Loucy (cell line): ENCODE data around the gene IL23R.
"Not testable (repeated sequence)": the region's sequence is repeated elsewhere in the genome, so short reads cannot be mapped to it uniquely, and the experiment has no call there.

Experiments
- H2AFZ ChIP-seq: fragments of 200-600 bp; sonication (generic); 2 replicates; pipeline ENCODE4 v1.6.0; 2016; ENCODE audit warnings: antibody characterized with exemption, mild to moderate bottlenecking, low read length, moderate library complexity
- H3F3A ChIP-seq: fragments of 200-600 bp; 2 replicates; pipeline ENCODE4 v1.6.0; 2016; ENCODE audit warnings: antibody characterized with exemption, low read depth, mild to moderate bottlenecking
- H3K27me3 ChIP-seq: fragments of 200-600 bp; sonication (generic); 2 replicates; pipeline ENCODE4 v1.6.1; 2014; ENCODE audit warnings: low read length, mild to moderate bottlenecking; ENCODE audit not compliant: insufficient read depth, poor library complexity, severe bottlenecking
- H3K36me3 ChIP-seq: fragments of 200-600 bp; sonication (generic); 2 replicates; pipeline ENCODE4 v1.6.1; 2016; ENCODE audit warnings: low read length; ENCODE audit not compliant: insufficient read depth
- H3K4me1 ChIP-seq: fragments of 200-600 bp; sonication (generic); 2 replicates; pipeline ENCODE4 v1.5.1; 2014; ENCODE audit warnings: low read length, mild to moderate bottlenecking; ENCODE audit not compliant: insufficient read depth, poor library complexity, severe bottlenecking
- H3K4me2 ChIP-seq: fragments of 200-600 bp; sonication (generic); 2 replicates; pipeline ENCODE4 v1.6.0; 2014; ENCODE audit warnings: antibody characterized with exemption, low read length, low read depth, mild to moderate bottlenecking; ENCODE audit not compliant: poor library complexity, severe bottlenecking
- H3K4me3 ChIP-seq: fragments of 200-600 bp; sonication (generic); 2 replicates; pipeline ENCODE4 v1.5.1; 2014; ENCODE audit warnings: low read length, mild to moderate bottlenecking, mixed read lengths; ENCODE audit not compliant: poor library complexity, severe bottlenecking
- H3K79me2 ChIP-seq: fragments of 200-600 bp; sonication (generic); 2 replicates; pipeline ENCODE4 v1.6.1; 2014; ENCODE audit warnings: low read length; ENCODE audit not compliant: insufficient read depth
- H3K9ac ChIP-seq: fragments of 200-600 bp; sonication (generic); 2 replicates; pipeline ENCODE4 v1.6.0; 2014; ENCODE audit warnings: mild to moderate bottlenecking, low read depth, low read length, moderate library complexity; ENCODE audit not compliant: poor library complexity, severe bottlenecking
- H3K9me2 ChIP-seq: fragments of 200-600 bp; sonication (generic); replicated peaks from 2 replicates; pipeline ENCODE4 v1.6.1; 2016; ENCODE audit warnings: low read depth, low read length, mixed read lengths
- H3K9me3 ChIP-seq: fragments of 200-600 bp; sonication (generic); 2 replicates; pipeline ENCODE4 v1.6.1; 2014; ENCODE audit warnings: mild to moderate bottlenecking, antibody characterized with exemption, low read length, low read depth; ENCODE audit not compliant: insufficient read depth
- H4K20me1 ChIP-seq: fragments of 200-600 bp; sonication (generic); 2 replicates; pipeline ENCODE4 v1.6.0; 2014; ENCODE audit warnings: antibody characterized with exemption, low read length, mild to moderate bottlenecking; ENCODE audit not compliant: insufficient read depth, poor library complexity, severe bottlenecking
- CTCF ChIP-seq: fragments of 200-600 bp; sonication (generic); conservative IDR thresholded peaks from 2 replicates; pipeline ENCODE4 v1.5.1; 2014; ENCODE audit warnings: mild to moderate bottlenecking, antibody characterized with exemption, low read length
- EZH2phosphoT487 ChIP-seq: fragments of 200-600 bp; IDR thresholded peaks from 2 replicates; pipeline ENCODE4 v1.6.1; 2018; ENCODE audit warnings: antibody characterized with exemption, mild to moderate bottlenecking, moderate library complexity, borderline replicate concordance

Gene IL23R

GRCh38 chr1:67200755-67201154 lies 34.5 kb downstream of the IL23R start:
- H3K9ac ChIP-seq: no peak overlapping the region
- no peaks in the 10 kb centered on the region for H4K20me1 ChIP-seq
- no peak overlapping the region for H3K4me2 ChIP-seq
- no peaks in the 10 kb centered on the region for H3K79me2 ChIP-seq
- no peak for TF ChIP-seq CTCF
- TF ChIP-seq EZH2phosphoT487: no peak
- H2AFZ ChIP-seq: no peak overlapping the region
- no peaks in the 10 kb centered on the region for H3K36me3 ChIP-seq
- no peaks in the 10 kb centered on the region for H3K9me3 ChIP-seq
- no peak overlapping the region for H3K4me3 ChIP-seq
- H3K4me1 ChIP-seq: no peaks in the 10 kb centered on the region
- H3K9me2 ChIP-seq: no peaks in the 10 kb centered on the region
- no peaks in the 10 kb centered on the region for H3F3A ChIP-seq
- peaks cover 37% of the 10 kb centered on the region for H3K27me3 ChIP-seq

GRCh38 chr1:67201891-67202290 lies 35.6 kb downstream of the IL23R start:
- Histone ChIP-seq H3K27me3 (peaks cover 26% of the 10 kb centered on the region), H3K9ac (no peak overlapping the region), H3K36me3 (no peaks in the 10 kb centered on the region), H3K4me1 (no peaks in the 10 kb centered on the region), H2AFZ (no peak overlapping the region), H4K20me1 (no peaks in the 10 kb centered on the region), H3K4me3 (no peak overlapping the region), H3K9me2 (no peaks in the 10 kb centered on the region), H3K4me2 (no peak overlapping the region), H3K9me3 (no peaks in the 10 kb centered on the region), H3K79me2 (no peaks in the 10 kb centered on the region), H3F3A (no peaks in the 10 kb centered on the region)
- TF ChIP-seq EZH2phosphoT487: no peak
- no peak for TF ChIP-seq CTCF

GRCh38 chr1:67204298-67204980 lies 38.2 kb downstream of the IL23R start:
- H3K36me3 ChIP-seq: no peaks in the 10 kb centered on the region
- no peak for TF ChIP-seq CTCF
- TF ChIP-seq EZH2phosphoT487: no peak
- H3F3A ChIP-seq: no peaks in the 10 kb centered on the region
- no peak overlapping the region for H3K4me2 ChIP-seq
- no peaks in the 10 kb centered on the region for H4K20me1 ChIP-seq
- peaks cover under 1% of the 10 kb centered on the region for H3K27me3 ChIP-seq
- H2AFZ ChIP-seq: no peak overlapping the region
- H3K9me3 ChIP-seq: no peaks in the 10 kb centered on the region
- H3K4me1 ChIP-seq: no peaks in the 10 kb centered on the region
- H3K4me3 ChIP-seq: no peak overlapping the region
- no peak overlapping the region for H3K9ac ChIP-seq
- no peaks in the 10 kb centered on the region for H3K9me2 ChIP-seq
- H3K79me2 ChIP-seq: no peaks in the 10 kb centered on the region

- not testable (repeated sequence) for H3K79me2 ChIP-seq, H2AFZ ChIP-seq, H3K4me3 ChIP-seq, H3F3A ChIP-seq, H3K9me3 ChIP-seq, H4K20me1 ChIP-seq, H3K4me2 ChIP-seq, H3K9me2 ChIP-seq, H3K36me3 ChIP-seq, H3K4me1 ChIP-seq, H3K27me3 ChIP-seq, H3K9ac ChIP-seq
Observed at GRCh38 chr1:67207398-67207797, 41.1 kb downstream of the IL23R start.
